22Rv1 (cell line): ENCODE data around the gene GRPEL2.

Experiments
- ZFX ChIP-seq: fragments of 450-650 bp; IDR thresholded peaks from 2 replicates; pipeline ENCODE4 v1.6.1; 2017; ENCODE audit warnings: antibody characterized with exemption, borderline replicate concordance
- TF ChIP-seq, protein P1 (sequence below): fragments of 450-650 bp; IDR thresholded peaks from 2 replicates; pipeline ENCODE4 v1.5.1; 2017; ENCODE audit warnings: mild to moderate bottlenecking

GRCh38 chr5:149401051-149401450 lies 55.8 kb downstream of the GRPEL2 start:
- TF ChIP-seq, protein P1, sequence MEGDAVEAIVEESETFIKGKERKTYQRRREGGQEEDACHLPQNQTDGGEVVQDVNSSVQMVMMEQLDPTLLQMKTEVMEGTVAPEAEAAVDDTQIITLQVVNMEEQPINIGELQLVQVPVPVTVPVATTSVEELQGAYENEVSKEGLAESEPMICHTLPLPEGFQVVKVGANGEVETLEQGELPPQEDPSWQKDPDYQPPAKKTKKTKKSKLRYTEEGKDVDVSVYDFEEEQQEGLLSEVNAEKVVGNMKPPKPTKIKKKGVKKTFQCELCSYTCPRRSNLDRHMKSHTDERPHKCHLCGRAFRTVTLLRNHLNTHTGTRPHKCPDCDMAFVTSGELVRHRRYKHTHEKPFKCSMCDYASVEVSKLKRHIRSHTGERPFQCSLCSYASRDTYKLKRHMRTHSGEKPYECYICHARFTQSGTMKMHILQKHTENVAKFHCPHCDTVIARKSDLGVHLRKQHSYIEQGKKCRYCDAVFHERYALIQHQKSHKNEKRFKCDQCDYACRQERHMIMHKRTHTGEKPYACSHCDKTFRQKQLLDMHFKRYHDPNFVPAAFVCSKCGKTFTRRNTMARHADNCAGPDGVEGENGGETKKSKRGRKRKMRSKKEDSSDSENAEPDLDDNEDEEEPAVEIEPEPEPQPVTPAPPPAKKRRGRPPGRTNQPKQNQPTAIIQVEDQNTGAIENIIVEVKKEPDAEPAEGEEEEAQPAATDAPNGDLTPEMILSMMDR, result no peak
- no peak for TF ChIP-seq ZFX
